Esophagus muscularis mucosa (tissue), 3 donors: Measurements from ENCODE around the gene HLCS.

ENCODE experiments used
- CTCF ChIP-seq, 3 experiments: fragments of 200-600 bp in 2 of 3; fragments of 450-650 bp in 1 of 3; sonication (generic) in 2 of 3; IDR thresholded peaks; one replicate each; pipeline ENCODE4 v1.5.1; 2017 to 2019; ENCODE audit warnings: antibody characterized with exemption in 3 of 3, mild to moderate bottlenecking in 2 of 3, moderate library complexity in 1 of 3
- POLR2AphosphoS5 ChIP-seq, 2 donors: sonication (generic); formaldehyde crosslinking; IDR thresholded peaks; one replicate each; pipeline ENCODE4 v1.6.1; 2017; ENCODE audit warnings: antibody characterized with exemption in 2 of 2

GRCh38 chr21:36825658-36826057 lies 140.8 kb downstream of the HLCS start:
- no peak for TF ChIP-seq POLR2AphosphoS5 (IDR thresholded peaks at IDR 0.05)
- TF ChIP-seq CTCF (IDR thresholded peaks at IDR 0.05) = no peak
